Stimulated activated CD8-positive, alpha-beta memory T cell treated with anti-CD3 and anti-CD28 coated beads, Interleukin-2, amount 100 ng/mL, for 48 hours (primary cell): Measurements from ENCODE around the gene MRPL49.
"Not testable (repeated sequence)": the region's sequence is repeated elsewhere in the genome, so short reads cannot be mapped to it uniquely, and the experiment has no call there.

Source experiments
- DNase-seq, 2 donors: peaks; one replicate each; pipeline ENCODE4 v3.0.0-alpha.2; 2020; ENCODE audit warnings: low read depth in 2 of 2

MRPL49 gene

DNA sequence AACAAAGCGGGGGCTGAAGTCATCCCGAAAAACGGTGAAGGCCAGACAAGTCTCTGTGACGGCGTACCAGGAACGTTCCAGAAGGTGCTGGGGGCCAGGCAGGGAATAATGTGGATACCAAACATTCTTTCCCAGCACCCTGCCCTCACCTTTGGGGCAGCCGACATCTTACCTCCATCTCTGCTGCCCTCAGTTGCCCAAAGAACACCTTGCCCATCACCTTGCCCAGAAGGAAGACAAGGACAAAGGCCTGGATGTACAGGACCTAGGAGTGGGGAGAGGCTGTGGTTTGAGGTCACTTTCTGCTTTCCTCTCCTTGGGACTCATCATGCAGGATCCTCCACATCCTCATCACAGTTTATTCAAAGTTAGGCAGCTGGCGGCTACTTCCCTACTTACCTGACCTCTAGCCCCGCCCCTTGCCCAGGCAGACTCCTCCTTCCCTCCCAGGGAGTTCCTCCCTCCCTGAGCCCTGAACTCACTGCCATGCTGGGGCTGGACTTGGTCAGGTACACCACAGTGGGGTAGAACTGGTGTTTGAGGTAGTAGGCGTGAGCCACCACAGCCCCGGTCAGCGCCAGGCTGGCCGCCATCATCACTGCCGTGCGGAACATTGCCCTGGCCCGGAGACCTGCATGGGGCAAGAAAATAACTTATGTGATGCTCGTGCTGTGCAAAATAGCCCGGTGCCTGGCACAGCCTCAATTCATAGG lies 11.0 kb downstream of the MRPL49 start:
- peak in 1 of 2 donors; percentile 59 for DNase-seq

DNA sequence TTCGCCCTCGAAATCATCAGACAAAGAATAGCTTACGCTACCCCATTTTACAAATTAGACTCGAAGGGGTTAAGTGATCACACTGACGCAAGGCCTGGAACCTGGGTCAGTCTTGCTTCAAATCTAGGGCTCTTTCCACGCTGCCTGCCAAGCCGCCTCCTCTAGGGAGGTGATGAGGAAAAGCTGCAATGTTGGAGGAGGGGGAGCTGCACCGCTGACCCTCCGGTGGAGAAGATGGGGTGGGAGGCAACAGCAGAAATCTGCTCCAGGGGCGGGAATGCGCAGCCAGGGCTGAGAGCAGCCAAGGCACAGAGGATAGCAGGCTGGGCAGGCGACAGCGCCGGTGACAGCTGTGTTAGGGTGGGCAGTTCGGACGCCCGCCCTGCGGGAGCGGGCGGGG lies 11.6 kb downstream of the MRPL49 start:
- no peak for DNase-seq

DNA sequence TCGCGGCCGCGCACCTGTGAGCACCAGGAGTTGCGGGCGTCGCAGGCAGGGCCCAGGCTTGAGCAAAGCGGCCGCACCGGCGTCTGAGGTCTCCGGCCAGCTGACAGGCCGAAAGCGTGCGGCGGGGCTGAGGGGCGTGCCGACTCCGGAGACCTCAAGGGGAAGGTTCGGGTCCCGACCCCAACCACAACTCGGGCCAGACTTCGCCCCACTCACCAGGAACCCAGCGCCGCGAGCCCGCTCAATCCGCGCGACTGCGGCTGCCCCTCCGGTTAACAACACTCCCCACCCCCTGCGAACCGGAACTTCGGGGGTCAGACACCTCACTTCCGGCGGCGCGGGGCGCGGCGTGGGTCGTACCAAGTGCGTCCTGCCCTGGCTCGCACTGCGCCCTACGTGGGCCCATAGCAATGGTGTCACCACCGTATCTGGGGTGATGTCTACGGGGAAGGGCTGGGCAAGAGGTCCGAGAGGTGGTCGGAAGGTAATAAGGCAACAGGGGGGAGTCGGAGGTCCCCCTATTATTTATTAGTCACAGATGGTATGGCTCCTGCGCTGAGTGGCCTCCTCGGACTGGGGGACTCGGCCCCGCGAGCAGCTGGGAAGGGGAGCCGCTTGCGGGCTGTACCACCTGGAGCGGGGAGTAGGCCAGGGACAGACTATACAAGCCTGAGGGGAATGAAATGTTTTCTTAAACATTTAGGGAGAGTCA lies 12.3 kb downstream of the MRPL49 start, which contains the start of gene SYVN1:
TSS of gene SYVN1 (minus strand) at position 280 of the 712 bp plus-strand sequence. CDS start 918 bp downstream, outside the sequence.
- peak; percentile 85 to 88 for DNase-seq

DNA sequence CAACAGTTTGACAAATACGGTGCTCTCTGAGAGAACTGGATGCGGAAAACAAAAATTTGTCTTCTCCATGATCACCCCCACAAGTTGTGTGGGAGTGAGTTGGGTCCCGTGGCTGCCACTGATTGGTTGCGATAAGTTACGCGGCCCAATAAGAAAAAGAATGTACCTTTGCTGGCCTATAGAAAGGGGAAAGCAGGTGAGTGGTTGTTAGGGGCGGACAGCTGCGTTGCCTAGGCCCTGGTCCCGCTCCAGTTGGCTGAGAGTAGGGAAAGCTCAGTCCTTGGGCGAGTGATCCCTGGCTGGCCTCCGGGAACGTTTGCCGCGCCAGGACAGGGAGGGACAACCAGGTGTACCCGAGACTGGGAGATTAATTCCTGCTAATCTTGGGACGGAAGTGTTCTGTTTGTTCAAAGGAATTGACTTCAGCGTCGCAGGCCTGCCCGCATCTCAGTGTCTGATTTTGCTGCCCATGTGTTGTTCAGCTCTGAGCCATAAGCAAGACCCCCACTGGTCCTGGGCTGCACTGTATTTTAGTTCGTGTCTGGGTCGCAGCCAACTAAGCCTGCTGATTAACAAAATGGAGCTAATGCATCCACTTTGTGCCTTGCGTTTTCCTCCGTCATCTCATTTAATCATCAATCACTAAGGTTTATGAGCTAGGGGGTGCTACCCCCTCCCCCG lies 13.0 kb downstream of the MRPL49 start:
- peak; percentile 59 to 67 for DNase-seq

DNA sequence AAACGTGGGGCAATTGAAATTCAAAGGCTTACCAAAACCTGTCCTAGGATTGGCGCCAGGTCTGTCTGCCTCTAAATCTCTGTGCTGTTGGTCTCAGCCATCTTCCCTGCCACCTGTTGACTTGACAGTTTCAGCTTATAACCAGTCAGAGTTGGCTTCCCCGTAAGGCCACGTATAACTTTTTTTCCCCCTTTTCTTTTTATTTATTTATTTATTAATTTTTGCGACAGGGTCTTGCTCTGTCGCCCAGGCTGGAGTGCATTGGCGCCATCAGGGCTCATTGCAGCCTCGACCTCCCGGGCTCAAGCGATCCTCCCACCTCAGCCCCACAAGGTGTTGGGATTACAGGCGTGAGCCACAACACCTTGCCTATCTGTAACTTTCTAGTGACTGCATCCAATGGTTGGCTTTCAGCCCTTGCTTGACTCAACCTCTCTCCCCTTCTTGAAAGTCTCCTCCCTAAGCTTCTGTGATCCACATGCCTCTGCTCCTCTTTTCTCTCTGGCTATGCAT lies 13.6 kb downstream of the MRPL49 start:
- DNase-seq: no peak

DNA sequence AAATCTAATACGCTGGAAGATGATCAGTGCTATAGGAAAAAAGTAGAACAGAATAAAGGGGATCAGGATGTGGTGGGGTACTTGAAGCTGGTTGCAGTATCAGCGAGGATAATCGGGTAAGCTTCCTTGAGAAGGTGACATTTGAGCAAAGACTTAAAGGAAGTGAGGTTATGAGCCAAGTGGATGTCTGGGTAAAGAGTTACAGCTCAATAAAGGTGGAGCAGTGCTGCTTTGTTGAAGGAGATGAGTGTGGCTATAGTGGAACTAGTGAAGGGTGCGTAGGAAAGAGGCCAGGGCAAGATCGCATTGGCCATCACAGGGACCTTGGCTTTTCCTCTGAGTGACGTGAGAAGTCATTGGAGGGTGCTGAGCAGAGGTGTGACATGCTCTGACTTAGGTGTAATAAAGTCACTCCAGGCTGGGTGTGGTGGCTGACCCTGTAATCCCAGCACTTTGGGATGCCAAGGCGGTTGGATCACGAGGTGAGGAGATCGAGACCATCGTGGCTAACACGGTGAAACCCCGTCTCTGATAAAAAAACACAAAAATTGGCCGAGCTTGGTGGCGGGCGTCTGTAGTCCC lies 14.5 kb downstream of the MRPL49 start:
- DNase-seq: no peak

DNA sequence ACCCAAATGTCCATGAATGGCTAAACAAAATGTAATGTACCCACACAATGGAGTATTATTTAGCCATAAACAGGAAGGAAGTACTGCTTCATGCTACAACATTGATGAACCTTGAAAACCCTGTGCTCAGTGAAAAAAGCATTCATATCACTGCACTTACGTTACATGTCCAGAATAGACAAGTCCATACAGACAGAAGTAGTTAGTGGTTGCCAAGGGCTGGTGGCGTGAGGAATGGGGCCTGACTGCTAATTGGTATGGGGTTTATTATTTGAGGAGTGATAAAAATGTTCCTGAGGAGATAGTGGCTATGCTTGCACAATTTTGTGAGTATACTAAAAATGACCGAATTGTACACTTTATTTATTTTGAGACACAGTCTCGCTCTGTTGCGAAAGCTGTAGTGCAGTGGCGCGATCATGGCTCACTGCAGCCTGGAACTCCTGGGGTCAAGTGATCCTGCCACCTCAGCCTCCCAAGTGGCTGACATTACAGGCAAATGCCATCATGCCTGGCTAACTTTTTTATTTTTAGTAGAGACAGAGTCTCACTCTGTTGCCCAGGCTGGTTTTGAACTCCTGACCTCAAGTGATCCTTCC lies 19.9 kb downstream of the MRPL49 start:
- DNase-seq: no peak

DNA sequence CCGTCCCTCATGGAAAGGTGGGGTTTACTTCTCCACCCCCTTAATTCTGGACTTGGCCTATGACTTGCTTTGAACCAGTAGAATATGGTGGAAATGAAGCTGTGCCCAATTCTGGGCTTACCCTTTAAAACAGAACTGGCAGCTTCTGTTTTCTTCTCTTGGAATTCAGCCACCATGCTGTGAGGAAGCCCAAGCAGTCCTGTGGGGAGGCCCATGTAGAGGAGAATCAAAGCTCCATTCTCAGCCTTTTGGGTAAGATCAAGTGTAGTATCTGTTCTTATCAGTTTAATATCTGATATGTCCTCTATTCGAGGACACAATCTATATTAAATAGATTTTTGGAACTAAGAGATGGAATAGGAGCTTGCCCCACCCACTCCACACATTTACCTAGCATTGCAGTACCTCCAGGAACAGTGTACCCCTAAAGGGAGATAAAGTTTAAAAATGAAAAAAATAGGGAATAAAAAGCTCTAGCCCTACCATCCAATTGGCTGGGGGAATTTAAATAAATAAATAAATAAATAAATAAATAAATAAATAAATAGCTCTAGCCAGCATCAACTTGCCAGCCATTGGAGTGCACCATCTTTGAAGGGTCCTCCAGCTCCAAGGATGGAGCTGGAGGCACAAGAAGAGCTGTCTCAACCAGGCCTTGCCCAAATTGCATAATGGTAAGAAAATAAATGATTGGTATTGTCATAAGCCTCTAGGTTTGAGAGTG lies 25.4 kb downstream of the MRPL49 start:
- no peak for DNase-seq

DNA sequence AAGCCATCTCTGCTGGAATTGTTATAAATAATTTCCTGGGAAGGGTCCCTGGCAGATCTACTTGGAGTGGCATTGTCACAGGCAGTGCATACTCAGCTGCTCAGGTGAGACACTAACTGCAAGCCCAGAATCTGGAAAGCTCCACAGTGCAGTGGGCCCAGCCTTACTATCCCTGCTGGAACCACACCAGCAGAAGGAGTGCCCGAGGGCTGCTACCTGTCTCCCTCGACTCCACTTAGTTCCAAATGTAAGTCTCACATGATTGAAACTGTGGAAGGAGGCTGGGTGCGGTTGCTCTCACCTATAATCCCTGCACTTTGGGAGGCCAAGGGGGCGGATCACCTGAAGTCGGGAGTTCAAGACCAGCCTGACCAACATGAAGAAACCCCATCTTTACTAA lies 26.5 kb downstream of the MRPL49 start:
- no peak for DNase-seq

DNA sequence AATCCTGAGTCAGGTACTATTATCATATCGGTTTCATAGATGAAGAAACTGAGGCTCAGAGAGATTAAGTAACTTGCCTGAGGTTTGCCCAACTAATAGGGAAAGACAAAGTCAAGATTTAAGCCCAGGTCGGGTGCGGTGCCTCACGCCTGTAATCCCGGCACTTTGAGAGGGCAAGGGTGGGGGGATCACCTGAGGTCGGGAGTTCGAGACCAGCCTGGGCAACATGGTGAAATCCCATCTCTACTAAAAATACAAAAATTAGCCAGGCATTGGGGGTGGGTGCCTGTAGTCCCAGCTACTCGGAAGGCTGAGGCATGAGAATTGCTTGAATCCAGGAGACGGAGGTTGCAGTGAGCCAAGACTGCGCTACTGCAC lies 28.0 kb downstream of the MRPL49 start:
- not testable (repeated sequence) for DNase-seq

DNA sequence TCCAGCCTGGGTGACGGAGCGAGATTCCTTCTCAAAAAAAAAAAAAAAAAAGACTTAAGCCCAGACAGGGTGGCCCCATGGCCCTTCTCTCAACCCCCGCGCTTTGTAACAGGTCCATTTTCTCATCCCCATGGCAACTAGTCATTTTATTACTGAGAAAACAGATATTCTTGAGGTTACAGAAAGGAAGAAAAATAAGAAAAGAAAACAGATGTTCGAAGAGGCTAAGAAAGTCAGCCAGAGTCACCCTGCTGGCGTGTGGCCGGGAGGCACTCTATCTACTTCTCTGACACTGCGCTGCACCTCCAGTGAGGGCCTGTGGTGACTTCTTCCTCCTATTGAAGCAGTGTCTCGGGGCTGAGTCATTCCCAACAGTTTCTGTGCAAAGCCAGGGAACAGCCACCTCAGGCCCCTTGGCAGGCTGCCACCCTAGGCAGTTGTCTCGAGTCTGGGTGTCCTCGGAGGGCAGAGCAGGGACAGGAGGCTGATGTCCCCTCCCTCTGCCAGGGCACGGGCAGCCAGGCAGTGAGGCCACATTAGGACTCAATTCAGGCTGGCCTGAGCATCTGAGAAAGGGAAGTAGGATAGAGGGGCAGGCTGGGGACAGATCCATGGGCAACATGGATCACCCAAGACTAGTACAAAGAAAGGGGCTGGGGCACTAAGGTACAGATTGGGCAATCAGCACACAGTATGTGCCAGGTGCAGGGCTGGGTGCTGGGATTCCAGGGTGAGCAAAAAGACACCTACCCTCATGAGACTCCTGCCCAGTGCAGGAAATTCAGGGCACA lies 28.6 kb downstream of the MRPL49 start:
- peak in 1 of 2 donors; percentile 26 for DNase-seq

DNA sequence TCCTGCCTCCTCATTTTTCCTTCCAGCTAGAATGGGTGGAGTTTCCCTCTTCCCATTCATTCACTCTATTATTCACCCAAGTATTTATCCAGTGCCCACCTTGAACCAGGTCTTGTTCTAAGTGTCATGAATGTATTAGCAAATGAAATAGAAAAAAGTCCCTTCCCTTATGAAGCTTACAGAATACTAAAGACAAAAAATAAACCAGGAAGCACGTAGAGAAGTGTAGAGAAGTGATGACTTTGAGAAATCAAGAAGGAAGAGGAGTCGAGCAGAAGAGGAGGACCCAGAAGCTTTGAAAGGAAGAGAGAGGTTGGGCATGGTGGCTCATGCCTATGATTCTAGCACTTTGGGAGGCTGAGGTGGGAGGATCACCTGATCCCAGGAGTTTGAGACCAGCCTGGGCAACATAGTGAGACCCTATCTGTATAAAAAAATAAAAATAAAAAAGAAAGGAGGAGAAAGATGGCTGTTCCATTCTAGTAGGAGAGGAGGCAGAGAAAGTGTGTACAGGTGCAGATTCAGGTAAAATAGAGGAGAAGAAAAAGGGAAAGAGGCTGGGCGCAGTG lies 29.3 kb downstream of the MRPL49 start:
- DNase-seq: no peak

DNA sequence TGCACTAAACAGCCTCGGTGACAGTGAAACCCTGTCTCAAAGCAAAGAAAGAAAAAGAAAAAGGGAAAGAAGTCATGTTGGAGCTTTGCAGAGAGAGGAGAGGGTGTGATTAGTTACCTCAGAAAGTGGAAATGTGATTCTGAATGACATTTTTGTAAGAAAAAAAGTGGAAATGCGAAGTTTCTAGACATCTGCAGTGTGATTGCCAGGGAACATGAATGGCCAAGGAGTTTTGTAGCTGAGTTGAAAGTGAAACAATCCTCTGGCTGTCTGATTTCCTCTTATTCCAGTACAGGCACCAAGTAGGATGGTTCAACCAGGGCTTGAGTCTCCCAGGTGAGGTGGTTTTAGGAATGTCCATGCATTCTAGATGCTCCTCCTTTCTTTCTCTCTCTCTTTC lies 30.0 kb downstream of the MRPL49 start:
- no peak for DNase-seq

DNA sequence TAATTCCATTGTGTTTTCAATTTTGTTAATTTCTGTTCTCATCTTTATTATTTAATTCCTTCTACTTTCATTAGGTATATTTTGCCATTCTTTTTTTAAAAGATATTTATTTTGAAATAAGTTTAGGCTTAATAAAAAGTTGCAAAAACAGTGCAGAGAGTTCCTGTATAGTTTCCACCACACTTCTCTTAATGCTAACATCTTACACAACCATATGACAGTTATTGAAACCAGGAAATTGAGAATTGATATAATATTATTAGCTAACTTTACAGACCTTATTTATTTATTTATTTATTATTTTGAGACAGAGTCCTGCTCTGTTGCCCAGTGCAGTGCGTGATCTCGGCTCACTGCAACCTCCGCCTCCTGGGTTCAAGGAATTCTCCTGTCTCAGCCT lies 34.1 kb downstream of the MRPL49 start:
- DNase-seq: no peak

DNA sequence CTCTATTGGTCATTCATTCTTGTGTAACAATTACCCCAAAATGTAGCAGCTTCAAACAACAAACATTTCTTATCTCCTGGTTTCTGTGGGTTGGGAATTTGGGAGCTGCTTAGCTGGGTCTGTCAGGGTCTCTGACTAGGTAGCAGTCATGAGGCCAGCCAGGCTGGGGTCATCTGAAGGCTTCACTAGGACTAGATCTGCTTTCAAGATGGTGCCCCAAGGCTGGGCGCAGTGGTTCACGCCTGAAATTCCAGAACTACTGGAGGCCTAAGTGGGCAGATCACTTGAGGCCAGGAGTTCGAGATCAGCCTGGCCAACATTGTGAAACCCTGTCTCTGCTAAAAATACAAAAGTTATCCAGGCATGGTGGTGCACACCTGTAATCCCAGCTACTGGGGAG lies 34.8 kb downstream of the MRPL49 start:
- no peak for DNase-seq

DNA sequence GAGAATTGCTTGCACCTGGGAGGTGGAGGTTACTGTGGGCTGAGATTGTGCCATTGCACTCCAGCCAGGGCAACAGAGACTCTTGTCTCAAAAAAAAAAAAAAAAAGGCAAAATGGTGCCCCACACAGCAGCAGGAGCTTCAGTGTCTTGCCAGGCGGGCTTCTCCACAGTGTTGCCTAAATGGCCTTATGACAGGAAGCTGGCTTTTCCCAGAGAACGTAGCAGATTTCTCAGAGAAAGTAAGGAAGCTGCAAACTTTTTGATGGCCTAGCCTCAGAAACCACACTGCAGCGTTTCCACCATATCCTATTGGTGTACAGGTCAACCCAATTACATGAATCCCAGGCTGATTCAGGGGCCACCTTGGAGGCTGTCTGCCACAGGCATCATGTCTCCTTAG lies 35.2 kb downstream of the MRPL49 start:
- DNase-seq: no peak

DNA sequence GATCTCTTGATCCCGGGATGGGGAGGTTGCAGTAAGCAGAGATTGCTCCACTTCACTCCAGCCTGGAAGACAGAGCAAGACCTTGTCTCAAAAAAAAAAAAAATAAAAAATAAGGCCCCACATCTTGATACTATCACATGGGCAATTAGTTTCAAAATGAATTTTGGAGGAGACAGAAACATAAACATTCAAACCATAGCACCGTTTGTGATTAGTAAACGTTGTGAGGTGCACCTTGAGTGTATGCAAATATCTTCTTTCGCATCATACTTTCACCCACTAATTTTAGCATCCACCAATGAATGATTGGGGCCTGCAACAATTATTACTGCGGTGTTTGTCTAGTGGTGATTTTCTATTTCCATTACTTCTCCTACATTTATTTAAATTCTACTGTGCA lies 36.9 kb downstream of the MRPL49 start:
- DNase-seq: no peak

DNA sequence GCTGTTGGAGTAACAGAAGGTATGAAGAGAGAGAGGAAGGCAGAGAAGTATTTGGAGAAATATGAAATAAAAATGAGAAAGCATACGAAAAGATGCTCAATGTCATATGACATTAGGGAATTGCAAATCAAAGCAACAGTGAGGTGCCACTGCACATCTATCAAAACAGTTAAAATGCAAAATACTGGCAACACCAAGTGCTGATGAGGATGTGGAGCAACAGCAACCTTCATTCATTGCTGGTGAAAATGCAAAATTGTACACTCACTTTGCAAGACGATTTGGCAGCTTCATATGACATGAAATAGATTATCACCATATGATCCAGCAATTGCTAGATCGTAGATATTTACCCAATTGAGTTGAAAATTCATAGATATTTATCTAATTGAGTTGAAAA lies 38.5 kb downstream of the MRPL49 start:
- no peak for DNase-seq

DNA sequence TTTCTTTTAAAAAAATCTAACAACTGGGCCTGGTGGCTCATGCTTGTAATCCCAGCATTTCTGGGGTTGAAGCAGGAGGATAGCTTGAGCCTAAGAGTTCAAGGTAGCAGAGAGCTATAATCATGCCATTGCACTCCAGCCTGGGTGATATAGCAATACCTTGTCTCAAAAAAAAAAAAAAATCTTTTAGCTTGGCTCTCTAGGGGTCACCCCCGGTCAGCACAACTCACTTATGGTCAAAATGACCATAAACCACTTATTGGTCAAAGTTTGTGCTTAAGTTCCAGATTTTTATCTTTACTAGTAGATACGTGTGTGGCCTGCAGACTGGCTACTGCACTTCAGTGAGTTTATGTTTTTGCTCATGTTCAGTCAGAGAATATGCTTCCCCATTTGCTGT lies 41.6 kb downstream of the MRPL49 start:
- DNase-seq: no peak
